CD8-positive, alpha-beta memory T cell (primary cell): Measurements from ENCODE around the gene GEMIN7. TPM values are rescaled to one million over a fixed set of nuclear protein-coding genes. Genes with fewer than 3 reads are reported as not detected.
A peak's percentile ranks its signal among the peaks of the same experiment; 100 is the strongest.

Experiments used
- CTCF ChIA-PET: fragments of 350-600 bp; sonication (Branson Sonifier 250); formaldehyde crosslinking; loops from one replicate; lab custom pipeline; 2021; ENCODE audit warnings: antibody characterized with exemption; lab: Charles Lee
- POLR2A ChIA-PET: fragments of 350-600 bp; sonication (Branson Sonifier 250); formaldehyde crosslinking; loops from one replicate; lab custom pipeline; 2021; ENCODE audit warnings: antibody characterized with exemption; lab: Charles Lee
- DNase-seq, 5 donors: peaks; one replicate each; pipeline versions ENCODE4 v3.0.0 to v3.0.0-alpha.2; 2020 to 2022; ENCODE audit warnings: mixed read lengths in 1 of 5
- H3K27ac ChIP-seq: one replicate; pipeline ENCODE4 v1.7.0; 2013; ENCODE audit warnings: low read depth, mild to moderate bottlenecking, low read length, moderate library complexity
- H3K27me3 ChIP-seq: 2 replicates; pipeline ENCODE4 v1.7.0; 2013; ENCODE audit warnings: low read length, mild to moderate bottlenecking; ENCODE audit not compliant: insufficient read depth, poor library complexity, severe bottlenecking
- H3K36me3 ChIP-seq: 2 replicates; pipeline ENCODE4 v1.7.0; 2013; ENCODE audit warnings: mild to moderate bottlenecking, low read length, moderate library complexity; ENCODE audit not compliant: insufficient read depth
- H3K4me1 ChIP-seq: 2 replicates; pipeline ENCODE4 v1.7.0; 2013; ENCODE audit warnings: mild to moderate bottlenecking, low read length, moderate library complexity; ENCODE audit not compliant: insufficient read depth
- H3K4me3 ChIP-seq: 2 replicates; pipeline ENCODE4 v1.7.0; 2013; ENCODE audit warnings: mild to moderate bottlenecking, low read length
- H3K9me3 ChIP-seq: 2 replicates; pipeline ENCODE4 v1.7.0; 2013; ENCODE audit warnings: mild to moderate bottlenecking, low read length
- H3K27ac Mint-ChIP-seq, 8 donors: one replicate each; pipeline ENCODE4 v1.8.0; 2020 to 2021; ENCODE audit warnings: mixed read lengths in 8 of 8, mild to moderate bottlenecking in 6 of 8, inconsistent platforms in 3 of 8, moderate library complexity in 3 of 8
- H3K27me3 Mint-ChIP-seq, 2 donors: one replicate each; pipeline ENCODE4 v1.8.0; 2020 to 2021; ENCODE audit warnings: mixed read lengths in 2 of 2, mild to moderate bottlenecking in 1 of 2, moderate library complexity in 1 of 2
- H3K36me3 Mint-ChIP-seq, 3 donors: one replicate each; pipeline ENCODE4 v1.8.0; 2020 to 2021; ENCODE audit warnings: mixed read lengths in 3 of 3, inconsistent platforms in 1 of 3, mild to moderate bottlenecking in 1 of 3
- H3K4me1 Mint-ChIP-seq, 3 donors: one replicate each; pipeline ENCODE4 v1.8.0; 2020 to 2021; ENCODE audit warnings: mixed read lengths in 3 of 3, inconsistent platforms in 1 of 3, mild to moderate bottlenecking in 1 of 3
- H3K4me3 Mint-ChIP-seq, 7 donors: one replicate each; pipeline ENCODE4 v1.8.0; 2020 to 2021; ENCODE audit warnings: mixed read lengths in 7 of 7, mild to moderate bottlenecking in 6 of 7, moderate library complexity in 4 of 7, inconsistent platforms in 2 of 7
- H3K9me3 Mint-ChIP-seq, 5 donors: one replicate each; pipeline ENCODE4 v1.8.0; 2020 to 2022; ENCODE audit warnings: mixed read lengths in 5 of 5, mild to moderate bottlenecking in 3 of 5, moderate library complexity in 2 of 5, inconsistent platforms in 1 of 5
- polyA plus RNA-seq: library from polyadenylated mRNA; unstranded; fragments of 300-500 nt; fragmentation: Illumina TruSeq; gene quantifications from one replicate; pipeline ENCODE4 v1.2.3, GENCODE V29; 2021
- total RNA-seq, 2 experiments: library from RNA; stranded (reverse); gene quantifications; one replicate each; pipeline ENCODE4 v1.2.3, GENCODE V29; 2021

The GEMIN7 gene
- total and polyA plus RNA-seq, 3 experiments from 2014 or later: 51.6 to 93.5 (median 51.6) TPM

GRCh38 chr19:45040059-45040771 is 38.8 kb upstream of the GEMIN7 start:
- Histone ChIP-seq H3K4me1 (peaks cover 24% of the 10 kb centered on the region), H3K4me3 (peak overlapping the region; percentile 95), H3K27me3 (no peaks in the 10 kb centered on the region), H3K36me3 (peaks cover 29% of the 10 kb centered on the region), H3K9me3 (no peaks in the 10 kb centered on the region), H3K27ac (no peak overlapping the region)
- peak overlapping the region; percentile 86 to 100 (median 94) for H3K4me3 Mint-ChIP-seq
- POLR2A ChIA-PET: interaction anchor here (0.6 to 1.9 kb wide), 4 partner anchors 29 to 45 kb away, joined by 3 to 13 read pairs (median 4); partner anchors contain the start of genes GEMIN7 and RELB
- H3K36me3 Mint-ChIP-seq: peaks cover 0 to 70% (median 14%) of the 10 kb centered on the region in 3 donors
- no peaks in the 10 kb centered on the region for H3K9me3 Mint-ChIP-seq
- CTCF ChIA-PET: interaction anchor here (1.0 to 2.3 kb wide), 6 partner anchors 19 to 143 kb away, joined by 3 to 13 read pairs (median 3); partner anchors contain the start of gene PPP1R37
- no peak for DNase-seq
- H3K27me3 Mint-ChIP-seq: peaks cover 0 to 2% of the 10 kb centered on the region in 2 donors
- H3K27ac Mint-ChIP-seq: peak overlapping the region in 6 of 8 donors; percentile 79 to 98 (median 95)
- peaks cover 34 to 50% (median 37%) of the 10 kb centered on the region in 3 donors for H3K4me1 Mint-ChIP-seq

- Histone ChIP-seq H3K9me3 (no peaks in the 10 kb centered on the region), H3K4me1 (peaks cover 30% of the 10 kb centered on the region), H3K27ac (no peak overlapping the region), H3K27me3 (no peaks in the 10 kb centered on the region), H3K36me3 (peaks cover 38% of the 10 kb centered on the region), H3K4me3 (no peak overlapping the region)
- ChIA-PET CTCF (no interaction called here), POLR2A (no interaction called here)
- H3K36me3 Mint-ChIP-seq: peaks cover 0 to 70% (median 14%) of the 10 kb centered on the region in 3 donors
- peak overlapping the region; percentile 15 to 82 (median 60) for H3K4me3 Mint-ChIP-seq
- peaks cover 0 to 3% of the 10 kb centered on the region in 2 donors for H3K27me3 Mint-ChIP-seq
- peak overlapping the region; percentile 24 to 90 (median 69) for H3K27ac Mint-ChIP-seq
- DNase-seq: no peak
- H3K4me1 Mint-ChIP-seq: peaks cover 40 to 59% (median 46%) of the 10 kb centered on the region in 3 donors
- no peaks in the 10 kb centered on the region for H3K9me3 Mint-ChIP-seq
These were observed 37.9 kb upstream of the GEMIN7 start for GRCh38 chr19:45041125-45041524.

- H3K27me3 Mint-ChIP-seq: peaks cover 0 to 1% of the 10 kb centered on the region in 2 donors
- H3K4me1 Mint-ChIP-seq: peaks cover 40 to 65% (median 53%) of the 10 kb centered on the region in 3 donors
- peak overlapping the region in 4 of 8 donors; percentile 21 to 66 (median 32) for H3K27ac Mint-ChIP-seq
- H3K4me3 ChIP-seq: no peak overlapping the region
- peak overlapping the region in 2 of 7 donors; percentile 15 to 24 for H3K4me3 Mint-ChIP-seq
- POLR2A ChIA-PET: no interaction called here
- DNase-seq: no peak
- CTCF ChIA-PET: no interaction called here
- no peaks in the 10 kb centered on the region for H3K9me3 Mint-ChIP-seq
- H3K27ac ChIP-seq: no peak overlapping the region
- peaks cover 31% of the 10 kb centered on the region for H3K36me3 ChIP-seq
- peaks cover 27% of the 10 kb centered on the region for H3K4me1 ChIP-seq
- H3K36me3 Mint-ChIP-seq: peaks cover 0 to 74% (median 11%) of the 10 kb centered on the region in 3 donors
- H3K27me3 ChIP-seq: no peaks in the 10 kb centered on the region
- no peaks in the 10 kb centered on the region for H3K9me3 ChIP-seq
These were observed 33.2 kb upstream of the GEMIN7 start for GRCh38 chr19:45045671-45046353.

GRCh38 chr19:45046355-45046754 is 32.7 kb upstream of the GEMIN7 start:
- Mint-ChIP-seq H3K4me1 (peaks cover 39 to 64% (median 49%) of the 10 kb centered on the region in 3 donors), H3K27me3 (peaks cover 0 to 1% of the 10 kb centered on the region in 2 donors), H3K36me3 (peaks cover 0 to 73% (median 9%) of the 10 kb centered on the region in 3 donors), H3K4me3 (peak overlapping the region in 1 of 7 donors; percentile 15), H3K9me3 (no peaks in the 10 kb centered on the region), H3K27ac (peak overlapping the region in 3 of 8 donors; percentile 21 to 66 (median 23))
- no peak for DNase-seq
- ChIA-PET CTCF (no interaction called here), POLR2A (no interaction called here)
- Histone ChIP-seq H3K4me1 (peaks cover 23% of the 10 kb centered on the region), H3K27me3 (no peaks in the 10 kb centered on the region), H3K36me3 (peaks cover 29% of the 10 kb centered on the region), H3K9me3 (no peaks in the 10 kb centered on the region), H3K4me3 (no peak overlapping the region), H3K27ac (no peak overlapping the region)

DNA sequence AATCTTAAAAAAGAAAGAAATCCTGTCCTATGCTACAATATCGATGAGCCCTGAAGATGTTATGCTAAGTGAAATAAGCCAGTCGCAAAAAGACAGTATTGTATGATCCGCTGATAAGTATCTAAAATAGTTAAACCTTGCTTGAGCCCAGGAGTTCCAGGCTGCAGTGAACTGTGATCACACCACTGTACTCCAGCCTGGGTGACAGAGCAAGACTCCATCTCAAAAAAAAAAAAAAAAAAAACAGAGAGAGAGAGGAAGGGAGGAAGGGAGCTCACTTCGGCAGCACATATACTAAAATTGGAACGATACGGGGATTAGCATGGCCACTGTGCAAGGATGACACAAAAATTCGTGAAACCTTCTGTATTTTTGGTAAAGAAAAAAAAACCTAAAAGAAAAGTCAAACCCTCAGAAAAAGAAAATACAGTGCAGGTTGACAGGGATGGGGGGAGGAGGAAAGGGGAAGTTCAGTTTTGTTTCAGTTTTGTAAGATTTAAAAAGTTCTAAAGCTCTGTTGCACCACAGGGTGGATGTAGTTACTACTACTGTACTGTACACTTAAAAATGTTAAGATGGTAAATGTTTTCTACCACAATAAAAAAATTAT is 31.8 kb upstream of the GEMIN7 start:
- Histone ChIP-seq H3K27me3 (no peaks in the 10 kb centered on the region), H3K27ac (no peak overlapping the region), H3K4me3 (no peak overlapping the region), H3K9me3 (no peaks in the 10 kb centered on the region), H3K4me1 (peaks cover 18% of the 10 kb centered on the region), H3K36me3 (peaks cover 25% of the 10 kb centered on the region)
- ChIA-PET POLR2A (no interaction called here), CTCF (no interaction called here)
- DNase-seq: no peak
- Mint-ChIP-seq H3K27me3 (peaks cover 0 to 1% of the 10 kb centered on the region in 2 donors), H3K9me3 (peaks cover 0 to 2% (median 0%) of the 10 kb centered on the region in 5 donors), H3K36me3 (peaks cover 0 to 73% (median 4%) of the 10 kb centered on the region in 3 donors), H3K4me3 (peak overlapping the region in 1 of 7 donors; percentile 14), H3K4me1 (peaks cover 33 to 55% (median 41%) of the 10 kb centered on the region in 3 donors), H3K27ac (peak overlapping the region in 4 of 8 donors; percentile 45 to 88 (median 76))

DNA sequence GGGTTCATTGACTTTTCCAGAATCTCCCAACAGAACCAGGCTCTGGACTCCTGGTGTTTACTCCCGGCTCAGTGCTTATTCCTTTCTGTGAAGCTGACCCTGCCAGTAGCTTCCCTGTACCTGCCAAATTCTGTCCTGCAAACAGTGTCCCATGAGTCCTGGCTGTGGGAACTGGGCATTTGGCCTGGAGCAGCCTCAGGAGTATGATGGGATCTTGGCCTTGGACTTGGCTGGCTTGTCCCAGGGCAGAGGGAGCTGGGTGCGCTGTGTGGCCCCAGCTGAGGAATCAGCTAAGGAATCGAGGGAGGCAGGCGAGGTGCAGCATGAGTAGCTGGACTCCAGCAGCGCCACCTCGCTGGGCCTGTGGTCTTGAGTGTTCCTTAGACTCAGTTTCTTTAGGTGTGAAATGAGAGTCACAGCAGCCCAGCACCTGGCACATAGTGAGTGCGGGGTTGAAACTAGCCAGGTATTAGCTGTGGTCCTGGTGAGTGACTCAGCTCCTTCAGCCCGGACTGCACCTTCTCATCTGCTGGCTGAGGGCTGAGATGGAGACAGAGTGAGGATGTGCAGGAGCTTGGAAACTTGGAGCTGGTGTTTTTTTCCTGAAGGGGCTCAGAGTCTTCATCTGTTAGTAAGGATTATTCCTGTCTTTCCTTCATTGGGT is 29.9 kb upstream of the GEMIN7 start:
- H3K27me3 Mint-ChIP-seq: peaks cover 0 to 1% of the 10 kb centered on the region in 2 donors
- no peak overlapping the region for H3K27ac ChIP-seq
- ChIA-PET POLR2A (no interaction called here), CTCF (no interaction called here)
- peaks cover 0 to 2% (median 0%) of the 10 kb centered on the region in 5 donors for H3K9me3 Mint-ChIP-seq
- H3K4me1 Mint-ChIP-seq: peaks cover 30 to 49% (median 41%) of the 10 kb centered on the region in 3 donors
- H3K9me3 ChIP-seq: no peaks in the 10 kb centered on the region
- H3K27ac Mint-ChIP-seq: peak overlapping the region in 5 of 8 donors; percentile 30 to 79 (median 65)
- no peak overlapping the region for H3K4me3 Mint-ChIP-seq
- peaks cover 18% of the 10 kb centered on the region for H3K4me1 ChIP-seq
- H3K36me3 ChIP-seq: peaks cover 33% of the 10 kb centered on the region
- no peaks in the 10 kb centered on the region for H3K27me3 ChIP-seq
- no peak for DNase-seq
- peaks cover 0 to 73% (median 4%) of the 10 kb centered on the region in 3 donors for H3K36me3 Mint-ChIP-seq
- H3K4me3 ChIP-seq: no peak overlapping the region

GRCh38 chr19:45050036-45050435 is 29.0 kb upstream of the GEMIN7 start:
- no peak overlapping the region for H3K4me3 ChIP-seq
- Mint-ChIP-seq H3K27ac (peak overlapping the region in 5 of 8 donors; percentile 28 to 82 (median 70)), H3K27me3 (peaks cover 0 to 1% of the 10 kb centered on the region in 2 donors), H3K4me1 (peaks cover 28 to 45% (median 38%) of the 10 kb centered on the region in 3 donors), H3K9me3 (peaks cover 0 to 2% (median 0%) of the 10 kb centered on the region in 5 donors), H3K4me3 (no peak overlapping the region), H3K36me3 (peaks cover 0 to 73% (median 2%) of the 10 kb centered on the region in 3 donors)
- H3K9me3 ChIP-seq: no peaks in the 10 kb centered on the region
- POLR2A ChIA-PET: no interaction called here
- no peak for DNase-seq
- CTCF ChIA-PET: interaction anchor here (0.9 kb wide), 1 partner anchor 61 kb away, joined by 3 read pairs; no protein-coding TSS in a partner anchor
- peaks cover 18% of the 10 kb centered on the region for H3K4me1 ChIP-seq
- no peaks in the 10 kb centered on the region for H3K27me3 ChIP-seq
- H3K36me3 ChIP-seq: peaks cover 35% of the 10 kb centered on the region
- no peak overlapping the region for H3K27ac ChIP-seq
